Measurements from ENCODE around the gene NUBP1.
"Not testable (repeated sequence)": the region's sequence is repeated elsewhere in the genome, so short reads cannot be mapped to it uniquely, and the experiment has no call there.

Gene NUBP1

GRCh38 chr16:10743610-10744369 is at the start of gene NUBP1:
Gene NUBP1, plus strand, starts transcription at chr16:10743842. Its CDS starts 22 bp downstream, at chr16:10743864.
- DNase-seq, result peak; percentile 99

DNA sequence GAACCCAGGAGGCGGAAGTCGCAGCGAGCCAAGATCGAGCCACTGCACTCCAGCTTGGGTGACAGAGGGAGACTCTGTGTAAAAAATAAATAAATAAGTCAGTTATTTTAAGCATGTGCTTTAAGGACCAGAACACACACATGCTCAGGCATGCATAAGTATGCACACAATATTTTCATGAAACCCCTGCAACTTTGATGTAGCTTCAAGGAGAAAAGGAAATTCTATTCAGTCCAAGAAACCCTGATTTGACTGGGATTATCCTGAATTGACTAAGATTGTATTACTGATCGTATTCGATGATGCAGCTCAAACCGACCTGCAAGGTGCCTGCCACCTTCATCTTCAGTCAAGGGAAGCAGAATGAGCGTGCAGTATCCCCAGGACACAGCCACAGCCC is 49.8 kb upstream of the NUBP1 start:
- DNase-seq, result no peak

- no peak for DNase-seq
Observed at GRCh38 chr16:10694306-10694705, 49.3 kb upstream of the NUBP1 start.

DNA sequence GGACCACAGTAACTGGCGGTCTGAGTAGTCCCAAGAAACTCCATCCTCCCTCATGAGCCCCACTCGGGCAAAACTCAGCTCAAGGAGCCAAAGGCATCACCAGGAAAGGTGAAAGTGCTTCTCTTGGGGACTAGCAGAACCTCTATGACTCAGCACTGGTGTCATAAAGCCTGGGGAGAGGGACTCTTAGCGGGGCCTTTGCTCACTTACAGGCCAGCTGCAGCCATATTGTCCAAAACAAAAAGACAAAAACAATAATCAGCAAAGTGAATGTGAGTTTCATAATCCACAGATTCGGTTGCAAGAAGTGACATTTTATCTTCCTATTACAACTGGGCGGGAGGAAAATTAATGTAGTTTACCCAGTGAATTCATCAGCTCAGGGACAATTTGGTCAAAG is 48.8 kb upstream of the NUBP1 start, which contains the start of gene TEKT5:
TEKT5 (minus strand) TSS at position 101 of the 400 bp plus-strand sequence; CDS start at position 44, 57 bp downstream.
- no peak for DNase-seq

DNA sequence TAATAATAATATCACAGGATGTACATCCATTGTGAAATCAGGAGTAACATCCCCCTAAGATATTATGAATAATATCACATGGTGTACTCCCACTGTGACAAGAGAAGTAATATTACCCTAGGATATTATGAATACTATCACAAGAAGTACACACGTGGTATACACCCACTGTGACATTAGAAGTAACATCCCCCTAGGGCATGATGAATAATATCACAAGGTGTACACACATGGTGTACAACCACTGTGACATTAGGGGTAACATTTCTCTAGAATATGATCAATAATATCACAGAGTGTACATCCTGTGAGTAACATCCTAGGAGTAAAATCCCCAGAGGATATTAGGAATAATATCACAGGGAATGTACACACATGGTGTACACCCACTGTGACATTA is 43.9 kb upstream of the NUBP1 start:
- DNase-seq, result no peak

- no peak for DNase-seq
Observed at GRCh38 chr16:10708969-10709368, 34.7 kb upstream of the NUBP1 start.

DNA sequence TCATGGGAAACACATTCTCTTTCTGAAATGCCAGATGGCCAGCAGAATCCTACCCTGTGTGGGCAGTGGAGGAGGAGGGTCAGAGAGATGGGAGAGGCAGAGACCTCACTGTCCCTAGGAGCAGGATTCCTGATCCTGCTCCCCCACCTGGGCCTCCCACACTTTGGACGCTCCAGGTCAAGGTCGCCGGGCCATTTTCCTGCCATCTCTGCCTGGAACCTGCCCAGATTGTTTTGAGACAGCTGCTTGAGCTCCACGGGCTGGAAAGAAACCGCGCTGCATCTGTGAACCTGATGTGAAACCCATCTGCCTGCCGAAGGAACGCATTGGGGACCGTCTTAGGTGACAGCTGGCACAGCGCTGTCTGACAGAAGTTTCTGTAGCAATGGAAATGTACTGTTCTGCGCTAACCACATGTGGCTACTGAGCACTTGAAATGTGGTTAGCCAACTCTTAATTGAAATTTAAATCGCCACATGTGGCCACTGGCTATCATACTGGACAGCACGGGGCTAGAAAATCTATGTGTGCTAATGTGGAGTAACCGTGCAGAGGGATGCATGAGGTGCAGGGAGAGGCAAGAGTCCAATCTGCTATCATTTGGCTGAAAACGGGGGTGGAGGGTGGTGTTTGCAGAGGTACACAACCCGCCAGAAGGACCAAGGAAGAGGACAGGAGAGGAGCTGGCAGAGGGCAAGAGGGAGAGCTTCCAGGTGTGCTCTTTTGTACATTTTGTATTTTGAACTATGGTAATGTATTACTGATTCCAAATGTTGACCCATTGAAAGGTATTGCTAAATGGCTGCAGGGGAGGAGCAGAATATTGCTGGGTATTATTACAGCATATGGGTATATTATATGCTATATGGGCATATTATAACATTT is 15.4 kb upstream of the NUBP1 start:
- DNase-seq, result no peak

GRCh38 chr16:10729104-10730048 is 14.3 kb upstream of the NUBP1 start:
- no peak for DNase-seq

GRCh38 chr16:10731790-10732189 is 11.9 kb upstream of the NUBP1 start:
- no peak for DNase-seq

GRCh38 chr16:10737068-10737625 is 6.5 kb upstream of the NUBP1 start:
- peak; percentile 81 for DNase-seq

- DNase-seq, result peak; percentile 85
Observed at GRCh38 chr16:10738231-10739077, 5.2 kb upstream of the NUBP1 start.

- no peak for DNase-seq
Observed at GRCh38 chr16:10740000-10740844, 3.4 kb upstream of the NUBP1 start.

DNA sequence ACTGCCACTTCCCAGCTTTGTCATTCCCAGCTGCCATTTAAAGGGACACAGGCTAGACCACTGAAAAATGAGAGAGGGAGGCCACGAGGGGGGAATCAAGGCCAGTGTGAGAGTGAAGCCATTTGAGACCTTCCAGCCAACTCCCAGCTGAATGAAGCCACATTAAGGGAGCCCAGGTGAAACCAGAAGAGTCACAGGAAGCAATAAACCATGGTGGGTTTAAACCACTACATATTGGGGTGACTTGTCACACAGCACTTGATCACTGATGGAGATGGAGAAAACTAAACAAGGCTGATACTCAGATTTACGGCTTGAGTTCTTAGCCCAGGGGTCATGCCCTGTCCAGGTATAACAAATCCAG is 2.8 kb upstream of the NUBP1 start:
- DNase-seq, result no peak

- DNase-seq, result not testable (repeated sequence)
Observed at GRCh38 chr16:10741249-10741648, 2.4 kb upstream of the NUBP1 start.

GRCh38 chr16:10741844-10742243 is 1.8 kb upstream of the NUBP1 start:
- no peak for DNase-seq

- no peak for DNase-seq
Observed at GRCh38 chr16:10743227-10743609, 424 bp upstream of the NUBP1 start.

- peak; percentile 21 for DNase-seq
Observed at GRCh38 chr16:10744370-10745030, 858 bp downstream of the NUBP1 start.

- no peak for DNase-seq
Observed at GRCh38 chr16:10745841-10746240, 2.2 kb downstream of the NUBP1 start.

DNA sequence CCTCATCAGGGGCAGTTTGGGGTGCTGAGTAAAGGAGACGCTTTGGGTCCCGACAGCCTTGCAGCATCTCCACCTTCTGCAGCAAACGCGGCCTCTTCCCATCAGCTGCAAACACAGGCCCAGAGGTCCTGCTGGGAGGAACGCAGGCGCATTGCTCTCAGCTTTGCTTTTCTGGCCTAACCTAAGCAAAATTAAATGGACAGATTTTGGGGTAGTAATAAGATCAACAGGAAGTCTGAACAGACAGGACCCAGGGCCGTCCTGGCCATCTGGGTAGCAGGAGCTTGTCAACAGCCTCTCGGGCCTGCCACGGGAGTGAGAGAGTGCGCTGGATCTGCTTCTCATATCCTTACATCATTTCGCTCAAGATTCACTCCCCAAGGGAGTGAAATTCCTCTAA is 7.2 kb downstream of the NUBP1 start:
- DNase-seq, result no peak

GRCh38 chr16:10751291-10751697 is 7.7 kb downstream of the NUBP1 start:
- DNase-seq, result peak; percentile 32

All from suppressor macrophage treated with lipopolysaccharide for 4 hours (primary cell).